OCI-M2 (cell line): ENCODE data around the gene USP30.

Experiments used
- DNase-seq: peaks from one replicate; lab custom pipeline; 2025; ENCODE audit not compliant: unreplicated experiment; lab: John Stamatoyannopoulos, UW

USP30 gene

GRCh38 chr12:109124878-109125648 is 72.7 kb downstream of the USP30 start:
- no peak for DNase-seq

- no peak for DNase-seq
Measured at GRCh38 chr12:109125791-109126190, 73.4 kb downstream of the USP30 start.

DNA sequence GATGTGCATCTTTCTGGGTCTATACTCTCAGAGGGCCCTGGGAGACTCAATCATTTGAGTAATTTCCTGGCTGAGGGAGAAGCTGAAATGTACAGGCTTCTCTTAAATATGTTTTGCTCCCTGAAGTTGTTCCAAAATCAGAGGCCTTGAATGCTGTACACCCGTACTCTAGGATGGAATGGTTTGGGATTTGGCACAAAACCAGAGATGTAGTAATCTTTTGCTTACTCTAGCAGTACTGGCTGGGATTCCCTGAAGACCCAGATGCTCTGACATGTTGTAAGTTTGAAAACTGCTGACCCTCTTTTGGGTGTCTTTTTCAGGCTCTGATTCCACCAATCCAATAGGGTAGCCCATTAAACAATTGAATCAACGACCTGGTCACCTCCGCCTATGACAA is 74.4 kb downstream of the USP30 start:
- no peak for DNase-seq

DNA sequence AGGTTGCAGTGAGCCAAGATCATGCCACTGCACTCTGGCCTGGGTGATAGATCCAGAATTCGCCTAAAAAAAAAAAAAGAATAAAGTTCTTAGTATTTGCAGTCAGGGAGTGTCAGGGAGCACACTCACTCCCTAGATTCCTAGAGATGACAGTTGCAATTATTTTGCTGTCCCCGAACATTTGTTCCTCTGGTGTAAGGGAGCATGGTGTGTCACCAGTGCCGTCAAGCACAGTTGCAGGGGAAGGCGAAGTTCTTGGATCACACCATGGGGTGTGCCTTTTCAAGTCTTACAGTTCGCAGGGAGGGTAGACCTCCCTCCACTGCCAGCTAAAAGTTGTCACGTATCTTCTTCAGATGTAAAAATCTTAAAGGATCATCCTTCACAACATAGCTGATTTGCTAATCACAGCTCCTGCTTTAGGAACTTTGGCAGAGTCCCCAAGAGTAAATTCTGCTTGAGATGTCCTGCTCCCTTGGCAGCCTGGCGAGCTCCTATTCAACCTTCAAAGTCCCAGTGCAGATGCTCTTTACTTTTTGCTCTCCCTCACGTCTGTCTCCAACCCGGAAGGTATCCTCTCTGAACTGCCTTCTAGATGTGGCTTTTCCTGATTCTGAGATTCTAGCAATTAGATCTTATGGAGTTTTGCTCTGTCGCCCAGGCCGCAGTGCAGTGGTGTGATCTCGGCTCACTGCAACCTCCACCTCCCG is 75.3 kb downstream of the USP30 start:
- no peak for DNase-seq

DNA sequence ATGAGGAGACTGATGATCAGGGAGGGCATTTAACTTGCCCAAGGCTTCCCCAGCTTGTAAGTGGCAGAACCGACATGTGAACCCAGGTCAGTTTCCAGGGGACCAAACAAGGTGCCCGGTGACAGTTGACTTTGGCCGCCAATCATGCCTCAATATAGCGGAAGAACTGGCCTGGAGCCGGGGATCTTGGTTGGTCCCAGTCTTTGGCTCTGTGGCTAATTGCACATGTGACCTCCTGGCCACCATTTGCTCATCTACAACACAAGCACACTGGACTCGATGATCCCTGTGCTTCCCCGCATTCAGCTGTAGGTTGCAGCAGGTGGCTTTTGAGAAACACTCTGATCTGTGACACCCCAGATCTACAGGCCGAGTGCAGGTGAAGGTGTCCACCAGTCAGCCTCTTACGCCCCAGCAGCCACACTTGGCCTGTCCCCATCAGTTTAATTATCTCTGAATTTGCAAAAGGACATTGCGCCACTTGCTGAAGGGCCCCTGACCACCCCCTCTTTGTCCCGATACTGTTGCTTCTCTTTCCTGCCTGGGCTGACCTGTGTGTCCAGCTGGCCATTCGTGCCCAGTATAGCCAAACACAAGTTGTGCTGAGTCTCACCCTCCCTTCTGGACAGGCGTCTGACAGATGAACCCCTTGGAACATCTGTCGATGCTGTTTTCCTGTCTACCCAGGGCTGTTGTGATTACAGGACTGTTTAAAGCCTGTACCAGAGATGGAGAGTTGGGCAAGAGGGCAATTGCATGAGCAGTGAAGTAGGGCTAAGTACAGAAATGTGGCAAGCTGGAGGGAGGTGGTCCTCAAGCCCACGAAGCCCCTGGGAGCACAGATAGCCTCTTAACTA is 78.1 kb downstream of the USP30 start:
- DNase-seq, result no peak

- DNase-seq, result no peak
Measured at GRCh38 chr12:109131154-109132050, 79.0 kb downstream of the USP30 start.

DNA sequence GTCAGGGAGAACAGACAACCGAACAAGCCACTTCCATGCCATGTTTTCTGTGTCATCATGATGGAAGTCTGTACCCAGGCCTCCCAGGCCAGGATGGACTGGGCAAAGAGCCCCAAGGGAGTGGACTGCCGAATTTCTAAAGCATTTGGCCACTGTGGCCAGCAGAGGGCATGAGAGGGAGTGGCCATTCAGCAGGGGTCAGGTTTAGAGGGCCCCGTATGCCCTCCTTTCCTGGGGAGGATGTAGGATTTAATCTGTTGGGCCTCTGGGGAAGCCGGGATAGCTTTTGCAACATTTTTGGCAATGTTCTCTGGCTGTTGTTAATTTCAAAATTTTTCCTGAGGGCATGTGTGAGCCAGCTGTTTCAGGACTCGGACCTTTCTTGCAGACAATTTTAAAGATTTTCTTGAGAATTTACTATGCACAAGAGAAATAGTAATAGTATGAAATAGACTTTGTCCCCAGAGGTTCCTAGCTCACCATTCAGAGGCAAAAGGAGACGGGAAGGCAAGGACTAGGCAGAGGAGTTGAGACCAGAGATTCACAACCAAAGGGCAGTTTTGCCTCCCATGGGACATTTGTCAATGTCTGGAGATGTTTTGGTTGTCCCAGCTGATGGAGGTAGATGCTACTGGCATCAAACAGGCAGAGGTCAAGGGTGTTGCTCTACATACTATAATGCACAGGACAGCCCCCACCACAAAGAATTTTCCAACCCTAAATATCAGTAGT is 82.0 kb downstream of the USP30 start:
- no peak for DNase-seq

DNA sequence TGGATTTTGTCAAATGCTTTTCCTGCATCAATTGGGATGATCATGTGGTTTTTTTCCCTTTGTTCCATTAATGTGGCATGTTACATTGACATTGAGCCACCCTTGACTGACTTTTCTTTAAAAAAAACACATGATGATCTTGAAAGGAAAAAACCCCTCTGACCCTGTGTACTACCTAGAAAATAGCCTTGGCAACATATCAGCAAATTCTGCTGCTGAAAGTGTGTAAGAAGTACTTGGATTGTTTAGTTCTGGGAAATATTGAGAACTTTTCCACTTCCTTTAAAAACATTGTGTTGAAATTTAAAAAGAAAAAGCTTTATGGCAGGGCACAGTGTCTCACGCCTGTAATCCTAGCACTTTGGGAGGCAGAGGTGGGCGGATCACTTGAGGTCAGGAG is 84.7 kb downstream of the USP30 start:
- no peak for DNase-seq
